NCI-H1694 treated with DMSO at 0.1 percent for 48 hours (cell line): Measurements from ENCODE around the gene DPM1.
A peak's percentile ranks its signal among the peaks of the same experiment; 100 is the strongest.

ENCODE experiments used
- DNase-seq: peaks from one replicate; lab custom pipeline; 2025; lab: John Stamatoyannopoulos, UW

Gene DPM1

GRCh38 chr20:50930139-50930975 lies 28.0 kb downstream of the DPM1 start:
- DNase-seq = no peak

DNA sequence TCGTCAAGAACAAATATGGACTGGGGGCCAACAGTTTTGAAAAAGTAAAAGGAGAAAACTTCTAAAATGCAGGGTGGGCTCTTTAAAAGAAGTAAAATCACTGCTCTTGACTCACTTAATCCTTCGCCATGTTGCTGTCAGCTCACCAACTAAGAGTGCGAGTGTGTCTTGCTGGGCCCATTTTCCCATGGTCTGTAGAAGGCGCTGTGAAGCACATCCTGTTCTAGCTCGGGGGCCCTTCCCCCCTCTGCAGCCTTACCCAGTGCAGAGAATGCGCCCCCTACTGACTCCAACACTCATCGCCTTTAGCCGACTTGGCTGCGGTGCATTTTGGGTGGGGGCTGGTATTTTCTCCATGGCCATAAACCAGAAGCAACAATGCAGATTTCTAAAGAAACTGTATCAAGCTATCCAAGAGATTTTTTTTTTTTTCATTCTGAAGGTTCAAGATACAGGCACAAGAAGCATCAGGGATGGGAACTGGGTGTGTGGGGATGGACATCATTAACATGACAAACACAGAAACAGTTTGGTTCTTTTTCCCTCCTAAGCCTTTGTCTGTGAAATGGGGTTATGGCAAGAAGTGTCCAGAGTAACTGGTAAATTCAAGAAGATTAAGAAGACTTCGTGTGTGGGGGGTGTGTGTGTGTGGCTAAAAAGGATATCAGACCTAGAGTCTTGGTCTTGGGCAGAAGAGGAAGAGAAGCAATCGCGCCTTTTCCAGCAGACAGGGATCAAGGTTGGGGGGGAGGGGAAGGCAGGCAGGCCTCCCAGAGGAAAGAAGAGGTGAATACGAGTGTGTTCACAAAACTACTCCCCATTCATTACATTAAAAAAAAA lies 28.8 kb downstream of the DPM1 start:
- peak; percentile 92 for DNase-seq

DNA sequence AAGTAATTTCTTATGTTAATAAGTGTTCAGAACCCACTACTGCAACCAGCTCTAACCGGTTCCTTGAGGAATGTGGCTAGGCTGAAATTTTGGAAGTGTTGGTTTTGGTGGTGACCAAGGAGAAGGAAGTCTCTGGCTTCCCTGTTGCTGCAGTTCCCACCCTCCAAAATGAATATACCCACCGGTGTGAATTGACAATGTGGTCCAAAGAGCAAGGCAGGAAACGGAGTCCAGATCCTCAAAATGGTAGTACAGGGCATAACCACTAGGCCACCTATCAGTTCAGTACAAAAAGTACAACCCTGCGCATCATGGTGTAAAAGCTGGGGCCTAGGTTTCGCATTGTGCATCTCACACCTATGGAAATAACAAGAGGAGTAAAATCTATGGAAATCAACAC lies 29.9 kb downstream of the DPM1 start:
- DNase-seq = no peak

DNA sequence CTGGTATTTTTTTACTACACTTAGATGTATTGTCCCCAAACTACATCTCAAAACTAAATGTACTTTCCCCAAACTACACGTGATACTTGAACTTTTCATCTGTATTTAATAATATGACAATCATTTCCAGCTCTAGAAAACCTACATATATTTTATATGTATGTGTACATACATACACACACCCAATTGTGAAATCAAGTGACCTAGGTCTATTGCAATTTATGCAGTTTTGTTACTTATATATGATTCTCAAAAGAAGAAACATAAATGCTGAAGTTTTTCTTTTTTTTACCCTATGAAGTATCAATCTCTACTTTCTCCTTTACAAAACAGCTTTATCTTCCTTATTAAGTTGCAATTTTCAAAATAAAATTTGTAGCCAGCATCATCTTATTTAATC lies 31.8 kb downstream of the DPM1 start:
- DNase-seq = no peak

DNA sequence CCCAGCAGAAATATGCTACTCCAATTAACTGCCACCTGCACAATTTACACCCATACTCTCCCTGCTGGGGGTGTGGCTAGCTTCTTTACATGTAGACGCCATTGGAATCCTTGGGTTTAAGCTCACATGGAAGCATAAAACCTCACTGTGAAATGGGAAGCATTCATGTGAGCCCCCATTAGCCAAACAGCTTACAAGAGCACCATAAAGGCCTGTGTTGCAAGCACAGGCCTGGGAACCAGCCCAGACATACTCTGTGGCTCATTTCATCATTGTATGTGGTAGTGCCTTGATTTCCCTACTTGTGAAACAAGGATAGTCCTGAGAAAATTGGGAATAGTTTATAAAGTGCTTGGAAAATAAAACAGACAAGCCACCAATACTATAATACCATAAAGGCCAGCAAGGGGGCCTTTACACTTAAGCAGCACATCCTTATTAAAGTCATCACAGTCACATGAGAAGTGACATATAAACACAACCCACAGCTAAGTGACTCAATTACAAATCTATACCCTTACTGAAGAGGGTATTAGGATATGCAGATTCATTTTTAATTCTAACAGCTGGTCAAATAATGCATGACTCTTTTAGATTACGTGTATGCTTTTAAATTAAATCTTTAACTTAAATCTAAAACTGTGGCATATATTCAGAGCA lies 33.9 kb downstream of the DPM1 start:
- no peak for DNase-seq

GRCh38 chr20:50921803-50922501 lies 36.4 kb downstream of the DPM1 start:
- DNase-seq = no peak

- DNase-seq = no peak
Measured at GRCh38 chr20:50920997-50921396, 37.3 kb downstream of the DPM1 start.

DNA sequence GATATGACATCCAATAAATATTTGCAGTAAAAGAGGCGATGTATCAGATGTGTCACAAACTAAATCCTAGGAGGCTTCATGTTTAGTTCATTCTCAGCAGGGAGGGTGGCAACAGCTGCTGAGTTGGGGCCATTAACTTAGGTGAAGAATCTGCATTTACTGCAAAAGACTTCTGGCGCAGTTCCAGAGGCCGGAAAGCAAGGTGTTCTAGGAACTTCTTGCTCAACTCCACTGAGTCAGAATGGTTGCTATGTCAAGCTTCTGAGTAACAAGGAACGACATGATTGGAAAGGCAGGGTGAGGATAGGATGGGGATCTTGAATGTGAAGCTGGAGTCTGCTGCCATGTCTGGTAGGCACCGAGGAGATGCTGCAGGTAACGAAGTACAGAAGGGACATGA lies 38.8 kb downstream of the DPM1 start:
- no peak for DNase-seq

DNA sequence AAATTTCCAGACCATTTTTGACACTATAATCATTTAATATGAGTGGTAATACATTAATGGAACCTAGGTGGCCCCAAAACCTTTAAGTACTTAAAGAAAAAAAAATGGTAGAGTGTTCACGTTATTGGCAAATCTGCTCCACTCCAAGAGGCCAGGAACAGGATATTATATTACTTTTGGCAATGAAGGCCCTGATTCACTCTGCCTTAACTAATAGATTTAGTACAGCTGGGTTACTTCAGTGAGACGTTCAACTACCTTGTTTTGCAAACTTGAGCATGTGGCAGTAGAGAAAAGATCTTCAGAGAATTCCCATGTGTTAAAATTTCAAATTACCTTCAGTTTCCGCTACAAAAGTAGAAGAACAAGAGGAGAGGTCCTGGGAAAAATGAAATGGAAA lies 39.9 kb downstream of the DPM1 start:
- no peak for DNase-seq

DNA sequence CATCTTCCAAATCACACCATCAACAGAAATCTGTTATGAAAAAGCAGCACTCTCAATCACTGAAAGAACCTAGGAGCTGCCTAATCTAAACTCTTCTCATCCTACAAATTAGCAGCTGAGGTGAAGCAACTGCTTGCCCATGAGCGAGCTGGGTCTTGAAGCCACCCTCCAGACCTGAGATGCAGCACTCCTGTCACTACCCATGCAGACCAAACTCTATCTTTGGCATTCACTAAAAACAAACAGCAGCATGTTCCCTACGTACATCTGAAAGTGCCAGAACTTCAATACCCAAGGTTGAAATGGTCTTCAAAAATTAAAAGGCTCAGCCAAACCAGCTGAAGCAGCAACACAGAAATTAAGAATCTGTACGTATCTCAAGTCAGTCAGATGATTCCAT lies 41.4 kb downstream of the DPM1 start:
- DNase-seq = no peak

DNA sequence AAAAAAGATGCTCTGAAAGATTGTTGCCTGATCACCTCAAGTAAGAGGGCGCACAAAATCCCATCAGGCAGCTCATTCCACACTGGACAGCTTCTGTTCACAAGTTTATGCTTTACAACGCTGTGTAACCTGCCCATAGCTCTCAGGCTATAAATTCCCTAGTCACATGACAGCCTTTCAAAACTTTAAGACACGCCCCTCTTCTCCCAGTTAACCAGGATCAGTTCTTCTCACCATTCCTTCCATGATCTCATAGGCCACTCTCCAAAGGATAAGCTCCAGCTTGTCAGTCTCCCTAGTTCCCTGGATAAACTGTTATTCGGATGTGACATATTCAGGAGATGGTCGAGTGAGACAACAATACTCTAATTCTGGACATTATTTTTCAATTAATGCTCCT lies 42.1 kb downstream of the DPM1 start:
- no peak for DNase-seq

- DNase-seq = no peak
Measured at GRCh38 chr20:50915424-50915823, 42.9 kb downstream of the DPM1 start.

DNA sequence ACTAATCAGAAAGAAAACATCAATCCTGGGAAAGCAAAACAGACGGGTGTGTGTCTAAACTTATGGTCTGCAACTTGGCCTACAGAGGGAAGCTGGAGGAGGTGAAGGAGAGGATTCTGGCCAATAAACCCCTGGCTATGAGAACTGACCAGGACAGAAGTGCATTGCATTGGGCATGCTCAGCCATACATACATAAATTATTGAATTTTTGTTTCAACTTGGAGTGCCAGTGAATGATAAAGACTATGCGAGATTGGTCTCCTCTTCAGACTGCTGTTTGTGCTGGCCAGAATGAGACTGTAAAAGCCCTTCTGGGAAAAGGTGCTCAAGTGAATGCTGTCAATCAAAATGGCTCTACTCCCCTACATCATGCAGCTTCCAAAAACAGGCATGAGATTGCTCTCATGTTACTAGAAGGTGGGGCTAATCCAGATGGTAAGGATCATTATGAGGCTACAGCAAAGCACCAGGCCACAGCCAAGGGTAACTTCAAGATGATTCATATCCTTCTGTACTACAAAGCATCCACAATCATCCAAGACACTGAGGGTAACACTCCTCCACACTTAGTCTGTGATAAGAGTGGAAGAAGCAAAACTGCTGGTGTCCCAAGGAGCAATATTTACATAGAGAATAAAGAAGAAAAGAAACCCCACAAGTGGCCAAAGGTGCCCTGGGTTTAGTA lies 44.5 kb downstream of the DPM1 start:
- no peak for DNase-seq

DNA sequence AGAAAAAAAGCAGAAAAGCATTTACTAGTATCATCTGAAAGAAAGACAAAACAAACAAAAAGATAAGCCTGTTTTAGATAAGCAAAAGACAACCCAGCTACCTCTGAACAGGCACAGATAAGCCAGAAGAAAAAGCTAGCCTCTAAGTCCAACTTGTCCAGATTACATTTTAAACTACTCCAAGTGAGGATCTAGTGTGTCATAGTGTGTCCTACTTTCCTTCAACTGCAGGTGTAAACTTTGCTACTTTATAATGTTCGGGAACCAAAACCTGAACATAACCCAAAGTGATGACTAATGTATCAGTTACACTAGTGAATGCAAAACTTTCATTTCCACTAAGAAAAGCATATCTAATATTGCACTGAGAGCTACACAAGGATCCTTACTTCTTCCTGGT lies 46.6 kb downstream of the DPM1 start:
- DNase-seq = no peak

GRCh38 chr20:50911030-50911429 lies 47.3 kb downstream of the DPM1 start:
- no peak for DNase-seq

- no peak for DNase-seq
Measured at GRCh38 chr20:50909413-50909812, 48.9 kb downstream of the DPM1 start.

- DNase-seq = no peak
Measured at GRCh38 chr20:50904067-50904570, 54.2 kb downstream of the DPM1 start.

GRCh38 chr20:50903353-50904051 lies 54.8 kb downstream of the DPM1 start:
- DNase-seq = no peak

DNA sequence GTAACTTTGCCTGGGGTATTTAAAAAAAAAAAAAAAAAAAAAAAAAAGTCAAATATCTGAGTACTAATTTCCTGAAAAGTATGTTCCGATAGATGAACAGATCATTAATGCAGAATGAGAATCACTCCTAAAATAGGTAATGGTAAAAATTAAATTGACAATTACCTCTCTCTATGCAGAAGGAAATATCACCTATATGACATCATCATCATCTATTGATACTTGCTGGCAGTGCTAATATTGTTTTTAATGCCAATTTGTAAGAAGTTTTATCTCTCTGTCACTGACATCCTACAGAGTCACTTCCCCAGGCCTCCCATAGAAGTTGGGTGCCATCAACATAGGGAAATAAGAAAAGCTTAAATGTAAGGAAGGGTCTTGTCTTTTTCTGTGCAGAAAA lies 57.0 kb downstream of the DPM1 start:
- DNase-seq = no peak

DNA sequence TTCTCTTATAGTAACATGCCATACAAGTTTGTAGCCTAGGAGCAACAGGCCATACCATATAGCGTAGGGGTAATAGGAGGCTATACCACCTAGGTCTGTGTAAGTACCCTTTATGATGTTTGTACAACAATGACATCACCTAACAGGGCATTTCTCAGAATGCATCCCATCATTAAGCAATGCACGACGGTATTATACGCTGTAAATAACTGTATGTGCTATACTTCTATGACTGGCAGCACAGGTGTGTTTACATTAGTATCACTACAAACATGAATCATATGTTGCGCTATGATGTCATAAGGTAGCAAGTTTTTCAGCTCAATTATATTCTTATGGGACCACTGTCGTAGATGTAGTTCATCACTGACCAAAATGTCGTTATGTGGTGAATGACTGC lies 58.1 kb downstream of the DPM1 start:
- no peak for DNase-seq

DNA sequence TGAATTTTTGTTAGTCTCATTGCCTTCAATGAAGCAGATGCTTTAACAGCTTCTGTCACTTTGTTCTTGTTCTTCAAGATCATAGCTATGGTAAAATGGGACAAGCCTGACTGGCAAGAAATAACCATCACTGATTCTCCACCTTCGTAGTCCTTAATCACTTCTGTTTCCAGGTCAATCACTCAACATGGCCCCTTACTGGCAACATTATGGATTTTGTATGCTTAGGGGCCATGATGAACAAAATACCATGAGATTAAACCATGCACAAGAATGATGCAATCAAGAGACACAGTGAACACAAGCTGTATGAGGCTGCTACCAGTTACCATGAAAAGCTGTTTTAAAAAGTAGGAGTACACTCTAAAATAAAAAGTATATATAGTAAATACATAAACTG lies 59.9 kb downstream of the DPM1 start:
- no peak for DNase-seq
